GM18858 (cell line): Measurements from ENCODE around the gene ZNF683.

Experiments used
- ATAC-seq: cut with Tn5 transposase; IDR thresholded peaks from one replicate; pipeline ENCODE4 v1.9.1; 2021; ENCODE audit not compliant: unreplicated experiment

The ZNF683 gene

DNA sequence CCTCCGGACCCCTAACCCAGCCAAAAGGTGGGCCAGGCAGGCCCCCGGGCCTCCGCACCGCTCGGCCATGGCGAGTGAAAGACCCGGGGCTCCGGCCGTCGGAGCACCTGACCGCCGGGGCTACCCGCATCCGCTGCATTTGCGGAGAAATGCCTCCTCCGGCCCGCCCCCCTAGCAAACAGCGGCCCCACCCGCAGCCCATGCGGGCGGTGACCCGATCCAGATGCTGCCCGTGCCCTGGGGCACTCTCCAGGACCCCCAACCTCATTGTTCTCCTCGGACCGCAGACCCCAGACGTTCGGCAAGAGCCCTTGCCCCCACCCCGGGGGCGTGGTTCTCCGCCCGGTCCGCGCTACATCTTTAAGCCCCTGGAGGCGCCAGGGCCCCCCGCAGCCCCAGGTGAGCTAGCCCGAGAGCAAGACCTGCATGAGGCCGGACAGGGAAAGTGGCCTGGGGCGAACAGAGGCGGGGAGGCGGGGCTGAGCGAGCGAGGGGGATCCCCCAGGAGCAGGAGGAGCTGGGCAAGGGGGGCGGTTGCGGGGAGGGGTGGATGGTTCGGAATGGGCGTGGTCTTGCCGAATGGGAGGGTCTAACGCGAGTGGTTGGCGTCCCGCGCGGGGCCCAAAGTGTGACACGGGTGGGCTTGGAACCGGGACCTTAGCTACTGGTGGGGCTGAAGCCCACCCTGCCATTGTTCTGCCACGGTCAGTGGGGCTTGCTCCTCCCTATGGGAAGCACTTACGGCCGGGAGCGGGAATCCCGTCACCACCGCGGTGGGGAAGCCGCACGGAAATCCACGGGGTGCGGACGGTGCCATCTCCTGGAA is 12.4 kb downstream of the ZNF683 start:
- ATAC-seq: no peak

GRCh38 chr1:26358411-26359384 is 13.9 kb downstream of the ZNF683 start:
- ATAC-seq: no peak

DNA sequence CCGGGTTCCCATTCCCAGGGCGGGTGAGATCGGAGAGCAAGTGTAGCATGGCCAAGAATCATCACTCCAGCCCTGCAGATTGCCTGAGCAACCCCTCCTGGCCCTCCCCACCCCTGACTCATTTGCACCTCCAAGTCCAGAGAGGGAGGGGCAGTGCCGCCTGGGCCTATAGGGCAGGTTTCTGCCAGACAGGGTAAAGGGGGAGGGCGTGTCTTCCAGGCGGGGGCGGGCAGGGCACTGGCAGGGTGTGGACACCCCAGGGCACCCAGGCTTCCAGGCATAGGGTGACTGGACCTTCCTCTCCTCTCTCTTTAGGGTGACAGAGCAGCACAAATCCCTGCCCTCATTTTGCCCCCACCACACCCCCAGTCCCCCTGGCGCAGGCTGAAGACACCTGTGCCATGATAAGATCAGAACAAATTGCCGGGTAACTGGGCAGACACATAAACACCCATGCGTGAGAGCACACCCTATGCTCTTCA is 15.4 kb downstream of the ZNF683 start:
- no peak for ATAC-seq

DNA sequence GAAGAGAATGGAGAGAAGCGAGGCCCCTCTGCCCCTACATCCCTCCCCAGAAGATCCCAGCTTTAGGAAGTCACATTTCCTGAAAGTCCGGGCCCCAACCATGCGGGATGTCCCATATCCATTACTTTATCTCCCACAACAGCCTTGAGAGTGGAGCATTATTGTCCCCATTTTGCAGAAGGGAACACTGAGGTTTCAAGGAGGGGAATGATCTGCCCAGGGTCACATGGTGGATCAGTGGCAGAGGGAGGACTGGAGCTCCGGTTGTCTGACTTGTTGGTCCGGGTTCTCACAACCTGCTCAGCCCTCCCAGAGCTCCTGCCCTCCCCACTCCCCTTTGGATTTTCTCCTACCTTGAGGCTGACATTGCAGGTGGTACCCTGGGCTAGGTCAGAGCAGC is 16.4 kb downstream of the ZNF683 start:
- no peak for ATAC-seq

DNA sequence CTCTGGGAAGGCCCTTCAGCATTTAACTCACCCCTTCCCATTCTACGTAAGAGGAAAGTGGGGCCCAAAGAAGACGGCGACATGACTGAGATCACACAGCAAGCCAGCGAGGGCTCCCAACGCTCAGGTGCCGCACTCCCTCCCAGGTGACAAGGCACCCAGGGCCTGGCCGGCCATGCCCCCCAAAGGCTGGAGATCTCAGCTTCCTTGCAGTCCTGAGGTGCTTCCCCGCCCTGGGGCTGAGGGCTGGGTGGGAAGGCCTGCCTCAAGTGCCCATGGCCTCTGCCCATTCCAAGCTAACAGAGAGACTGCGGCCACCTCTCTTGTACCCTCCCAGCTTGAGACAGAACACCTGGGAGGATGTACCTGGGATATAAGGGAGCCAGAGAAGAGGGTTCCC is 17.6 kb downstream of the ZNF683 start:
- no peak for ATAC-seq

GRCh38 chr1:26353976-26354820 is 18.4 kb downstream of the ZNF683 start, which contains the start of gene CRYBG2:
Gene CRYBG2, minus strand, starts transcription at chr1:26354130. Its CDS starts 7,473 bp downstream, at chr1:26346657.
- ATAC-seq: no peak

DNA sequence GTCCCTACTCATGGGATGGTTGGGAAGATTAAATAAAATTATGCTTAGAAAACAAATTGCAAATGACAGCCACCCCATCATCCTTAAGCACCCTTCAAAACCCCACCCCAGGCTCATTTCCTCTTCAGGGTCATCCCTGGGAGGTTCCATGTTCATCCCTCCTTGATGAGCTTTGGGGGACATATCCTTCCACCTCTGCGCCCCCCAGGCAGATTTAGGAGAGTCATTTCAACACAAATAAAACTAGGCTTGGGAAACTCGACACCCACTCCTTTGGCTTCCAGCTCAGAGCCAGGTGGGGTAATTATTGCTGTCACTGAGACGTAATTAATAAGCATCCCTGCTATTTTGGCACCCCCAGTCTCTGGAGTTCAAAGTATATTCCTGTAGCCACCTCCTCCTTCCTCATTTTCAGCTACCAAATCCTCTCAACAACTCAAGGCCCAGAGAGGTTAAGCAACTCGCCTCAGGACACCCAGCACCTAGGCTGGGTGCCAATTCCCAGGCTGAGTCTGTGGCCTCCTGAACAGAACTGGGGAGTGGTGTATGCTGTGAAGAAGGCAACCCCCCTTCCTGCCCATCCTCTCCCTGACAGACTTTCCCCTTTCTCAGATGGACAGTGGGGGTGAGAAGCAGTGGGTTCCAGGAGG is 19.2 kb downstream of the ZNF683 start:
- no peak for ATAC-seq

- ATAC-seq: no peak
Measured at GRCh38 chr1:26352338-26352679, 20.2 kb downstream of the ZNF683 start.

DNA sequence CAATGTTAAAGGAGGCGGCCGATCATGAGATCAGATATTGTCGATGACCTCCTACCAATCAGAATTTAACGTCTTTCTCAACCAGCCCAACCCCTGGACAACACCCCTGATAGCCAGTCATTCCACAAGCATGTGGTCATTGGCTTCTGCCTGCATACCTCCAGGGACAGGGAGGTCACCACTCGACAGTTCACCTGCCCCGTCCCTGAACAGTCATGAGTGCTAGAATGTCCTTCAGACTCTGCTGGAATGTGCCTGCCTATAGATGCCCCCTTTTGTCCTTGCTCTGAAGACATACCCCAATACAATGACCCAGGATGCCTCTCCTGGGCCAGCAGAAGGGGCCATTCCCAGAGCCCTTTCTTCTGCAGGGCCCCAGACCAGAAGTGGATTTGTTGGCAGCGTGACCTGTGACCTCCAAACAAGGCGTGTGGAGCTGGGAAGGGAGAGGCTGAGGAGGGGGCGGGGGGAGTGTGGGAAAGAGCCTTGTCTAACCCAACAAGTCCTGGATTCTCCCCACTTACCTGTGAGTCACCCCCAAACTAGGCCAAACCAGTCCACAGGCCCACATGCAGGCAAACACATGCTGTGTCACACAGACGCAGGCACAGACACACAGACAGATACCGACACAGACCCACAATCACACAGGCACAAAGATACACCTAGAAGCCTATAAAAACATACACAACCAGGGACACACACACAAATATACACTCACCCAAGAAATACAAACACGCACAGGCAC is 20.8 kb downstream of the ZNF683 start:
- ATAC-seq: no peak

GRCh38 chr1:26350701-26351589 is 21.6 kb downstream of the ZNF683 start:
- no peak for ATAC-seq

- no peak for ATAC-seq
Measured at GRCh38 chr1:26350343-26350700, 22.2 kb downstream of the ZNF683 start.

DNA sequence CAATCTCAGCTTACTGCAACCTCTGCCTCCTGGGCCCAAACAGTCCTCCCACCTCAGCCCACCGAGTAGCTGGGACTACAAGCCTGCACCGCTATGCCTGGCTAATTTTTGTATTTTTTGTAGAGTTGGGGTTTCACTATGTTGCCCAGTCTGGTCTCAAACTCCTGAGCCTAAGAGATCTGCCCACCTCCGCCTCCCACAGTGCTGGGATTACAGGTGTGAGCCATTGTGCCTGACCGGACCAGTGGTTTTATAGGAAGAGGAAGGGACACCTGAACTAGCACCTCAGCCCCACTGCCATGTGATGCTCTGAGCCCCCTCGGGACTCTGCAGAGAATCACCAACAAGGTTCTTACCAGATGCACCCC is 22.7 kb downstream of the ZNF683 start:
- ATAC-seq: no peak

DNA sequence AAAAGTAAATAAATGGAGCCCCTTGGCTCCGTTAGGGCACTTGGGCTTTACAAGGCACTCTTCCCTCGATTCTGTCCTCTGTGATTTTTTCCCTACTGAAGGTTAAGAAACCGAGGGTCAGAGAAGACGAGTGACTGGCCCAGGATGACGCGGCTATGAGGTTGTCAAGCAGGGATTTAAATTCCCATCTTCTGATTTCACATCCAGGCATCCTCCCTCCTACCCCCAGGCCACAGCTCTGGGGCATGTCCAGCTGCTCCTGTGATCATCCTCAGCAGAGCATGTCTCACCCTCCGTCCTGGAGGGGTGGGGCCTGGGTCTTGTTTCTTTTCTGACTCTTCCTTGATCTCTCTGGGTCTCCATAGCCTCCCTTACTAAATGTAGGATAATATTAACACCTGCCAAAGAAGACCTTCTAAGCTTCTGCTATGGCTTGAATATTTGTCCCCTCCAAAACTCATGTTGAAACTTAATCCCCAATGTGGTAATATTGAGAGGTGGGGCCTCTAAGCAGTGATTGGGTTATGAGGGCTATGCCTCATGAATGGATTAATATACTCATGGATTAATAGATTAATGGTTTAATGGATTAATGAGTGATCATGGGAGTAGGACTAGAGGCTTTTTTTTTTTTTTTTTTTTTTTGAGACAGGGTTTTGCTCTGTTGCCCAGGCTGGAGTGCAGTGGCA is 23.2 kb downstream of the ZNF683 start:
- no peak for ATAC-seq

DNA sequence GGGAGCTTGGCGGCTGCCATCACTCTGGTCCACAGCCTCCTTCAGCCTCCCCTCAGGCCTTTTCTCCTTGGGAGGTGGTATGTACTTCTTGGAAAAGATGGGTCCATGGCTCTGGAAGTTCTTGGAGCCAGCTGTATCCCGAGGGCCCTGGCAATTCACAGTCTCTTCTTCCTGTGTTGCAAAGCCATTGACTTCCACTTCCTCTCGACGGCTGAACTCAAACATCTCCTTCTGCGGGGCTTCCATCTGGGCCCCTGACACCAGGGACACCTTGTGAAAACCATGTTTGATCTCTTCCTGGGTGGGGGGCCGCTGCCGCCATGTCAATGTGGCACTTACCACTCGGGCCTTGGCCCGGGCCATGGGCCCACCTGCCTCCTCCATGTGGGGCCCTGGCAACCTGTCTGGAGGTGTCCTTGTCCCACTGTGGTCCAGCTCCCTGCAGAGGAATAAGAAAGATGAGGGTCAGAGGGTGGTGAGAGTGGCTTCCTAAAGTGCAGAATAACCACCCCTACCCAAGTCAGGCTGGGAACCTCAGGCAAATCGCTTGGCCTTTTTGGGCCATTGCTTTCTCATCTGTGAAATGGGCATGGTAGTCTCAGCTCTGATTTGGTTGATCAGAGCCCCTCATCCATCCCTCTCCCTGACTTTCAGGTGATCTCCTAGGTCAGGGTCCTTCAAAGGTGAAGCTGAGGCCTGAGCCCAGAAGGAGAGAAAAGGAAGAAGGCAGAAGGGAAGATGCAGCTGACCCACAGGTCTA is 26.1 kb downstream of the ZNF683 start:
- ATAC-seq: no peak

GRCh38 chr1:26345718-26346117 is 26.8 kb downstream of the ZNF683 start:
- no peak for ATAC-seq

GRCh38 chr1:26344147-26344920 is 28.2 kb downstream of the ZNF683 start:
- ATAC-seq: no peak

DNA sequence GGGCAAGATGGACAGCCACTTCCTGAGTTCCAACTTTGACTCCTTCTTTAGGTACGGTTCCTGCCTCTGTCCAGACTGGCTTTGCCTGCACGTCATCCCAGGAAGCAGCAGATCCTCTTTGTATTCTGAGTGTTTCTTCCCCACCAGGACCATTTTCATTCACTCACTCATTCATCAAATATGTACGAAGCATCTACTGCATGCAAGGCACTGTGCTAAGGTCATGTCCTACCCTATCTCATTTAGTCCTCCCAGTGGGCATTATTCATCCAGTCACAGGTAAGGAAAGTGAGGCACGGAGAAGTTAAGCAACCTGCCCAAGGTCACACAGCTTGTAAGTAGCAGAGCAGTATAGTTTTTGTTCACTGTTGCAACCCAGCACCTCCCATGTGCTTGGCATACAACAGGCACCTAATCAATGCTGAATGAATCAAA is 32.5 kb downstream of the ZNF683 start:
- no peak for ATAC-seq
